ENCODE measurements around the gene DNAJB8. TPM values are rescaled to one million over a fixed set of nuclear protein-coding genes. Genes with fewer than 3 reads are reported as not detected.

Gene DNAJB8
- total and polyA plus RNA-seq, 11 donors, result not detected

DNA sequence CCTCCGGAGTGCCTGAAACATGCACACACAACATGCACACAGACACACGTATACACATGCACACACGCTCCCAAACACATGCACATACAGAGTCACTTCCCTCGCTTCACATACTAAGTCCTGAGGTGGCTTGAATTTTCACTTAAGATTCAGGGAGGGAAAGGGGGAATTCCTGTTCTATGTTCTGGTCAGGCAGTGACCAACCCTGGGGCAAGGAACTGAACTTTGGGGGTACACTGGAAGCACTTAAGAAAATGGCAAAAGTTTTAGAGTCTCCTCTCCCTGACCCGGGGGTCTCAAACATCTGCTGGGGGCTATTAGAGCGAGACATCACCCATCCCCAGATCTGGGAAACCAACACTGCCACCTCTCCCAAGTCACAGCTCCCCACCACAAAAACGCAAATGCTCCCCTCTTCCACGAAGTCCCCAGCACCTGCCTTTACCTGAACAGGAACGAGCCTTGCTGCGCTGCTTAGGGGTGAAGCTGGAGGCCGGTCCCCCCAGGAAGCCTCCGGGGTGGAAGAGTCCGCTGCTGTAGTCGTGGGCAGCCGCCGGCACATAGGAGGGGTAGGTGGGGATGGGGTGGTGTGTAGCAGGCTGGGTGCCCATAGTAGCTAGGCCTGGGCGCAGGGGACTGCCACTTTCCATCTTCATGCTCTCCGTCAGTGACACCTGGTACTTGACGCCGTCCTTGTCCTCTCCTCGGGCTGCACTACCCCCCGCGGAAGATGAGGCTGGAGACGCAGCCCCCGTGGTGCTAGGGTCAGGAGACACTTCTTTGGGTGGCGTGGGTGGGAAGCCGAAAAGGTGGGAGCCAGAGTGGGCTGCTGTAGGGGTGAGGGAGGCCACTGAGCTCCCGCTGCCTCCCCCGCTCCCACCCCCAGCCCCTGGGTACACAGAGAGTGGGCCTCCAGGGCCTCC, 18.9 kb upstream of the DNAJB8 start:
- peak overlapping the region; percentile 59 to 84 (median 70) for H3K4me3 ChIP-seq
- WGBS, 4 donors, result 30 to 41% (median 36%) methylated on average over 14 to 29 of the region's 29 CpGs
- peaks cover 0 to 25% (median 3%) of the 10 kb centered on the region in 9 donors for H3K36me3 ChIP-seq
- peak overlapping the region in 11 of 12 donors; percentile 63 to 98 (median 92) for H3K27ac ChIP-seq
- no peaks in the 10 kb centered on the region for H3K9me3 ChIP-seq
- DNase-seq (no peak), ATAC-seq (no peak)
- H3K27me3 ChIP-seq, result peaks cover 31 to 100% (median 76%) of the 10 kb centered on the region in 9 donors
- peaks cover 0 to 93% (median 56%) of the 10 kb centered on the region in 12 donors for H3K4me1 ChIP-seq
- no peak for TF ChIP-seq POLR2A (IDR thresholded peaks at IDR 0.05)
- TF ChIP-seq, protein P1, sequence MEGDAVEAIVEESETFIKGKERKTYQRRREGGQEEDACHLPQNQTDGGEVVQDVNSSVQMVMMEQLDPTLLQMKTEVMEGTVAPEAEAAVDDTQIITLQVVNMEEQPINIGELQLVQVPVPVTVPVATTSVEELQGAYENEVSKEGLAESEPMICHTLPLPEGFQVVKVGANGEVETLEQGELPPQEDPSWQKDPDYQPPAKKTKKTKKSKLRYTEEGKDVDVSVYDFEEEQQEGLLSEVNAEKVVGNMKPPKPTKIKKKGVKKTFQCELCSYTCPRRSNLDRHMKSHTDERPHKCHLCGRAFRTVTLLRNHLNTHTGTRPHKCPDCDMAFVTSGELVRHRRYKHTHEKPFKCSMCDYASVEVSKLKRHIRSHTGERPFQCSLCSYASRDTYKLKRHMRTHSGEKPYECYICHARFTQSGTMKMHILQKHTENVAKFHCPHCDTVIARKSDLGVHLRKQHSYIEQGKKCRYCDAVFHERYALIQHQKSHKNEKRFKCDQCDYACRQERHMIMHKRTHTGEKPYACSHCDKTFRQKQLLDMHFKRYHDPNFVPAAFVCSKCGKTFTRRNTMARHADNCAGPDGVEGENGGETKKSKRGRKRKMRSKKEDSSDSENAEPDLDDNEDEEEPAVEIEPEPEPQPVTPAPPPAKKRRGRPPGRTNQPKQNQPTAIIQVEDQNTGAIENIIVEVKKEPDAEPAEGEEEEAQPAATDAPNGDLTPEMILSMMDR (IDR thresholded peaks at IDR 0.05), result no peak
- intact Hi-C loops (cut with DNase I), result loop anchor here in 5 of 10 donors (5.0 kb wide), 4 partner anchors 67 to 408 kb away; no protein-coding TSS in a partner anchor

DNA sequence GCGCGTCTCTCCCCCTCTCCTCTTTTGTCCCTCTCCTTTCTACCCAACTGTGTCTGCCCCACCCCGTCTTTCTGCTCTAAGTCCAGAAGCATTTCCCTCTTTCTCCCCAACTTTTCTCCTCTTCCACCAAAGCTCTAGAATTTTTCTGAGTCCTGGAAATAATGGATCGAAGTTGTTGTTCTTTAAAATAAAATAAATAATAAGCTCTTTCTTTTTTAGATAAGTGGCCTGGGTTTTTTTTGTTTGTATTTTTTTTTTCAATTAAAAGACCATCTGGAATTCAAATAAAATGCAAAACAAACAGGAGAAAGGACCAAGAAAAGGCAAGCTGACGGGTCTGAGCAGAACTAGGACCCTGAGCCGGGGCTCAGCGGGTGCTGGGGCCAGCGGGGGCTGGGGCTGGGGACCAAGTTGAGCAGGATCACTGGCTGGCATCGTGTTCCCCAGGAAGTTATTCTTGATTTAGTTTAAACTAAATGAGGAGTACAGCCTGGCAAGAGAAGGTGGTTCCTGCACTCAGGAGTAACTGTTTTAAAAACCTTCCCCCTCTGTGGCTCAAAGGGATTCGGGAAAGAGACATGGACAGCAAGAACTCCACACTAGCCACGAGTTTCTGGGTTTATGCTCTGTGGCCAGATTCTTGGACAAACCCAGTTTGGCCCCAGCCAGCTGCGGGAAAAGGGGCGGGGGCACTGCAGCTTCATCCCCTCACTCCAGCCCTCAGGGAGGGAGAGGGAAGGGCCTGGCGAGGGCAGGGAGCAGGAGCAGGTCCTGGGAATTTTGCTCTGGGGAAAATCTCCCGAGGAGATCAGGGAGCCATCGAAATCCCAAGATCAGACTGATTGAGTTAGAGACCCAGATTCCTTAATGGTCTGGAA, 18.0 kb upstream of the DNAJB8 start:
- peaks cover 0 to 85% (median 52%) of the 10 kb centered on the region in 12 donors for H3K4me1 ChIP-seq
- DNase-seq (peak in 1 of 5 donors; percentile 25), ATAC-seq (no peak)
- intact Hi-C loops (cut with DNase I), result loop anchor here in 6 of 10 donors (5.0 kb wide), 5 partner anchors 57 to 407 kb away; no protein-coding TSS in a partner anchor
- 19 to 29% (median 25%) methylated on average over 16 of the region's 16 CpGs for WGBS, 4 donors
- peak overlapping the region; percentile 59 to 84 (median 70) for H3K4me3 ChIP-seq
- no peak for TF ChIP-seq POLR2A (IDR thresholded peaks at IDR 0.05)
- TF ChIP-seq, protein P1 (IDR thresholded peaks at IDR 0.05), result no peak
- H3K36me3 ChIP-seq, result peaks cover 0 to 29% (median 7%) of the 10 kb centered on the region in 9 donors
- peaks cover 30 to 96% (median 67%) of the 10 kb centered on the region in 9 donors for H3K27me3 ChIP-seq
- H3K9me3 ChIP-seq, result no peaks in the 10 kb centered on the region
- peak overlapping the region; percentile 63 to 98 (median 84) for H3K27ac ChIP-seq

DNA sequence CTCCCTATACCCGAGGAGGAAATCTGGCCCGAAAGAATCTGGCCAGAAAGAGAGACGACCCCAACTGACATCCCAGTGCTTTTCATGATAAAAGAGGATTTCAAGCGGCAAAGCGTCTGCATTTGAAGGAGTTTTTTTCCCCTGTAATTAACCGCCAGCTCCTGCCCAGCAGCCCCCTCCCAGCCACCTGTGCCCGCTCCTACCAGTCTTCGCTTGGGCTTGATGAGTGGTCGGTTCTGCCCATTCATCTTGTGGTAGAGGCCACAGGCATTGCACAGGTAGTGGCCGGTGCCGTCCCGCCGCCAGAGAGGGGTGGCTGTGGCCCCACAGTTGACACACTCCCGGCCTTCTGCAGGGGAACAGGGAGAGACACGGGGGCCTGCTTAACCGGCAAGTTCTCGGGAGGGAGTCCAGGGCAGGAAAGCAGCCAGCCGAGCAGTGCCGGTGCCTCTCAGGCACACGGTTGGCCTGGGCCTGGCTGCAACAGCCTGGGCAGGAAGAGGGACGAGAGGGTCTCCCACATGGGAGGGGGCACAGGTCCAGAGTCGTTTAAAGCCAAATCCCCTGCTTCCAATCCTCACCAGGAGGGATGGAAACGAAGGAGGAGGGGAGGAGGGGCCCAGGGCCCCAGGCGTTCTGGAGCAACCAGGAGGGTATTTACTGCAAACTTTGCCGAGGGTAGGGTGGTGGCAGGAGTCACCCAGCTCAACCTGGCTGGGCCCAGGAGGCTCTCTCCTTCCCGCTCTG, 17.1 kb upstream of the DNAJB8 start:
- Histone ChIP-seq H3K36me3 (peaks cover 0 to 32% (median 7%) of the 10 kb centered on the region in 9 donors), H3K4me1 (peaks cover 0 to 88% (median 51%) of the 10 kb centered on the region in 12 donors), H3K9me3 (no peaks in the 10 kb centered on the region), H3K4me3 (peak overlapping the region; percentile 25 to 84 (median 69)), H3K27ac (peak overlapping the region; percentile 63 to 98 (median 84)), H3K27me3 (peaks cover 28 to 88% (median 59%) of the 10 kb centered on the region in 9 donors)
- TF ChIP-seq POLR2A (IDR thresholded peaks at IDR 0.05), result peak in 1 of 2 donors; percentile 6
- TF ChIP-seq, protein P1 (IDR thresholded peaks at IDR 0.05), result no peak
- ATAC-seq, result no peak
- 14 to 27% (median 21%) methylated on average over 18 to 26 of the region's 26 CpGs for WGBS, 4 donors
- peak in 2 of 5 donors; percentile 16 to 62 for DNase-seq
- intact Hi-C loops (cut with DNase I), result loop anchor here in 1 of 10 donors (5.0 kb wide), 2 partner anchors 57 to 88 kb away; no protein-coding TSS in a partner anchor
